Stimulated activated CD4-positive, alpha-beta T cell treated with anti-CD3 and anti-CD28 coated beads, Interleukin-12 subunit alpha, Interleukin-12 subunit beta, amount 100 ng/mL, for 48 hours (primary cell): Measurements from ENCODE around the gene PCDHGA4.
"Not testable (repeated sequence)": the region's sequence is repeated elsewhere in the genome, so short reads cannot be mapped to it uniquely, and the experiment has no call there.

Experiments used
- DNase-seq, 3 donors: peaks; one replicate each; pipeline ENCODE4 v3.0.0-alpha.2; 2020; ENCODE audit warnings: low read depth in 2 of 3, low spot score in 1 of 3

Gene PCDHGA4

DNA sequence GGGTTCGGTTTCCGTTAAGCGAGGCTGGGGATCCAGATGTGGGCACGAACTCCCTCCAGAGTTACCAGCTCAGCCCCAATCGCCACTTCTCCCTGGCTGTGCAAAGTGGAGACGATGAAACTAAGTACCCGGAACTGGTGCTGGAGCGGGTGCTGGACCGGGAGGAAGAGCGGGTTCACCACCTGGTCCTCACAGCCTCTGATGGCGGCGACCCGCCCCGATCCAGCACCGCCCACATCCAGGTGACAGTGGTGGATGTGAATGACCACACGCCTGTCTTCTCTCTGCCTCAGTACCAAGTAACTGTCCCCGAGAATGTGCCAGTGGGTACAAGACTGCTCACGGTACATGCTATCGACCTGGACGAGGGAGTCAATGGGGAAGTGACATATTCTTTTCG is 28.5 kb downstream of the PCDHGA4 start:
- DNase-seq, result no peak

DNA sequence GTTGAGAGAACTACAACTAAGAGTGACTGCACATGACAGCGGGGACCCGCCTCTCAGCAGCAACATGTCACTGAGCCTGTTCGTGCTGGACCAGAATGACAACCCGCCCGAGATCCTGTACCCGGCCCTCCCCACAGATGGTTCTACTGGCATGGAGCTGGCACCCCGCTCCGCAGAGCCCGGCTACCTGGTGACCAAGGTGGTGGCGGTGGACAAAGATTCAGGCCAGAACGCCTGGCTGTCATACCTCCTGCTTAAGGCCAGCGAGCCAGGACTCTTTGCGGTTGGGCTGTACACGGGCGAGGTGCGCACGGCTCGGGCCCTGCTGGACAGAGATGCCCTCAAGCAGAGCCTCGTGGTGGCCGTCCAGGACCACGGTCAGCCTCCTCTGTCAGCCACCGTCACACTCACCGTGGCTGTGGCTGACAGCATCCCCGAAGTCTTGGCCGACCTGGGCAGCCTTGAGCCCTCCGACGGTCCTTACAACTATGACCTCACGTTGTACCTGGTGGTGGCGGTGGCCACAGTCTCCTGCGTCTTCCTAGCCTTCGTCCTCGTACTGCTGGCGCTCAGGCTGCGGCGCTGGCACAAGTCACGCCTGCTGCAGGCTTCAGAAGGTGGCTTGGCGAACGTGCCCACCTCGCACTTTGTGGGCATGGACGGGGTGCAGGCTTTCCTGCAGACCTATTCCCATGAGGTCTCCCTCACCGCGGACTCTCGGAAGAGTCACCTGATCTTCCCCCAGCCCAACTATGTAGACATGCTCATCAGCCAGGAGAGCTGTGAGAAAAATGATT is 29.8 kb downstream of the PCDHGA4 start:
- no peak for DNase-seq

DNA sequence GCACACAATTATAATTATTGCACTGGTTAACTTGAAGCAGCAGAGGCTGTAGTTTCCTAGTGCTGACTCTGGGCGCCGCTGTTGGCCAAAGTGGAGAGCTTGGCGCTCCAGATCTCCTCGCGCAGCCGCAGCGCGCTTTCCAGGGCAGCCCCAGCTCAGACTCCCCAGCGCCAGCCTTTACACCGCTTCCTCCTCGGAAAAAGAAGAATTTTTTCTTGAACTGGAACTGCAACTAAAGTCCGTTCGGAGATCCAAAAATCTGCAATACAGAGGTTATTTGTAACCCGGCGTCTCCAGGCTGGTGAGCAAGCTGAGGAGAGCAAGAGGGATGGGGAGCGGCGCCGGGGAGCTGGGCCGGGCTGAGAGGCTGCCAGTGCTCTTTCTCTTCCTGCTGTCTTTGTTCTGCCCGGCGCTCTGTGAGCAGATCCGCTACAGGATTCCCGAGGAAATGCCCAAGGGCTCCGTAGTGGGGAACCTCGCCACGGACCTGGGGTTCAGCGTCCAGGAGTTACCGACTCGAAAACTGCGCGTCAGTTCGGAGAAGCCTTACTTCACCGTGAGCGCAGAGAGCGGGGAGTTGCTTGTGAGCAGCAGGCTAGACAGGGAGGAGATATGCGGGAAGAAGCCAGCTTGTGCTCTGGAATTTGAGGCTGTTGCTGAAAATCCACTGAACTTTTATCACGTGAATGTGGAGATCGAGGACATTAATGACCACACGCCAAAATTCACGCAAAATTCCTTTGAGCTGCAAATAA is 32.9 kb downstream of the PCDHGA4 start, which contains the start of gene PCDHGB4:
Gene PCDHGB4 (plus strand): TSS at position 142 of the 755 bp plus-strand sequence. CDS start 187 bp downstream, at position 329.
- DNase-seq, result not testable (repeated sequence)

DNA sequence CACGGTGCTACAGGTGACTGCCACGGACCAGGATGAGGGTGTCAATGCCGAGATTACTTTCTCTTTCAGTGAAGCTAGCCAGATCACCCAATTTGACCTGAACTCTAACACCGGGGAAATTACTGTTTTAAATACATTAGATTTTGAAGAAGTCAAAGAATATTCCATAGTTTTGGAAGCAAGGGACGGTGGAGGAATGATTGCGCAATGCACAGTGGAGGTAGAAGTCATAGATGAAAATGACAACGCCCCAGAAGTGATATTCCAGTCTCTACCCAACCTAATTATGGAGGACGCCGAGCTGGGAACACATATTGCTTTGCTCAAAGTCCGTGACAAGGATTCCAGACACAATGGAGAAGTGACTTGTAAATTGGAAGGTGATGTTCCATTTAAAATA is 33.8 kb downstream of the PCDHGA4 start:
- DNase-seq, result no peak

DNA sequence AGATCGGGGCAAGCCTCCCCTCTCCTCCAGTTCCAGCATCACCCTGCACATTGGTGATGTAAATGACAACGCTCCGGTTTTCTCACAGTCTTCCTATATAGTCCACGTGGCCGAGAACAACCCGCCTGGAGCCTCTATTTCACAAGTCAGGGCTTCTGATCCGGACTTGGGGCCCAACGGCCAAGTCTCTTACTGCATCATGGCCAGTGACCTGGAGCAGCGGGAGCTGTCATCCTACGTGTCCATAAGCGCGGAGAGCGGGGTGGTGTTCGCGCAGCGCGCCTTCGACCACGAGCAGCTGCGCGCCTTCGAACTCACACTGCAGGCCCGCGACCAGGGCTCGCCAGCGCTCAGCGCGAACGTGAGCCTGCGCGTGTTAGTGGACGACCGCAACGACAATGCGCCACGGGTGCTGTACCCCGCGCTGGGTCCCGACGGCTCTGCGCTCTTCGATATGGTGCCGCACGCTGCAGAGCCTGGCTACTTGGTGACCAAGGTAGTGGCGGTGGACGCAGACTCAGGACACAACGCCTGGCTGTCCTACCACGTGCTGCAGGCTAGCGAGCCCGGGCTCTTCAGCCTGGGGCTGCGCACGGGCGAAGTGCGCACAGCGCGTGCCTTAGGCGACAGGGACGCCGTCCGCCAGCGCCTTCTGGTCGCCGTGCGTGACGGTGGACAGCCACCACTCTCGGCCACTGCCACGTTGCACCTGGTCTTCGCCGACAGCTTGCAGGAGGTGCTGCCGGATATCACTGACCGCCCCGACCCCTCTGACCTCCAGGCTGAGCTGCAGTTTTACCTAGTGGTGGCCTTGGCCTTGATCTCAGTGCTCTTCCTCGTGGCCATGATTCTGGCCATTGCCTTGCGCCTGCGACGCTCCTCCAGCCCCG is 34.6 kb downstream of the PCDHGA4 start:
- no peak for DNase-seq

DNA sequence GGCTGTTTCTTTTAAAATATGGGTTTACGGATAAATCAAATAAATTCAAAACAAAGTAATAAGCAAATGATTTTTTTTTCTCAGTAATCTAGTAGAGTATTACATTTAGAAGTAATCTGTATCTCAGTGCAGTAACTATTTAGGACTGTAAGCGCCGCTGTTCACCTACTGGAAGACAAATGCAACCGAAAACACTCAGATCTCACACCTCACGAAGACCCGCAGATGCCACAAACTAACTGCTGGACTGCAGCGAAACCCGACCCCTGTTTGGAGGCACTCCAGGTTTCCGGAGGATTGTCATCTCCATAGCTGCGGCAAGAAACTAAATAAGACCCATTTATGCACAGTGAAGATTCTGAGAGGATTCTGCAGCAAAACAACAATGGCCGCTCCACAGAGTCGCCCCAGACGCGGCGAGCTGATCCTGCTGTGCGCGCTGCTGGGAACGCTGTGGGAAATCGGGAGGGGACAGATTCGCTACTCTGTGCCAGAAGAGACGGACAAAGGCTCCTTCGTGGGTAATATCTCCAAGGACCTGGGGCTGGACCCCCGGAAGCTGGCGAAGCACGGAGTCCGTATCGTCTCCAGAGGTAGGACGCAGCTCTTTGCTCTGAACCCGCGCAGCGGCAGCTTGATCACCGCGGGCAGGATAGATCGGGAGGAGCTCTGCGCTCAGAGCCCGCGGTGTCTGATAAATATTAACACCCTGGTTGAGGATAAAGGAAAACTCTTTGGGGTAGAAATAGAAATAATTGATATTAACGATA is 37.8 kb downstream of the PCDHGA4 start, which contains the start of gene PCDHGA8:
Gene PCDHGA8 (plus strand): TSS at position 205 of the 770 bp plus-strand sequence. CDS start 181 bp downstream, at position 386.
- DNase-seq, result no peak

DNA sequence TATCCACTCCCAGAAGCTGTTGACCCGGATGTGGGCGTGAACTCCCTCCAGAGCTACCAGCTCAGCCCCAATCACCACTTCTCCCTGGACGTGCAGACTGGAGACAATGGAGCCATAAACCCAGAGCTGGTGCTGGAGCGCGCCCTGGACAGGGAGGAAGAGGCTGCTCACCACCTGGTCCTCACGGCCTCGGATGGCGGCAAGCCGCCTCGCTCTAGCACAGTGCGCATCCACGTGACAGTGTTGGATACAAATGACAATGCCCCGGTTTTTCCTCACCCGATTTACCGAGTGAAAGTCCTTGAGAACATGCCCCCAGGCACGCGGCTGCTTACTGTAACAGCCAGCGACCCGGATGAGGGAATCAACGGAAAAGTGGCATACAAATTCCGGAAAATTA is 38.4 kb downstream of the PCDHGA4 start:
- DNase-seq, result no peak

DNA sequence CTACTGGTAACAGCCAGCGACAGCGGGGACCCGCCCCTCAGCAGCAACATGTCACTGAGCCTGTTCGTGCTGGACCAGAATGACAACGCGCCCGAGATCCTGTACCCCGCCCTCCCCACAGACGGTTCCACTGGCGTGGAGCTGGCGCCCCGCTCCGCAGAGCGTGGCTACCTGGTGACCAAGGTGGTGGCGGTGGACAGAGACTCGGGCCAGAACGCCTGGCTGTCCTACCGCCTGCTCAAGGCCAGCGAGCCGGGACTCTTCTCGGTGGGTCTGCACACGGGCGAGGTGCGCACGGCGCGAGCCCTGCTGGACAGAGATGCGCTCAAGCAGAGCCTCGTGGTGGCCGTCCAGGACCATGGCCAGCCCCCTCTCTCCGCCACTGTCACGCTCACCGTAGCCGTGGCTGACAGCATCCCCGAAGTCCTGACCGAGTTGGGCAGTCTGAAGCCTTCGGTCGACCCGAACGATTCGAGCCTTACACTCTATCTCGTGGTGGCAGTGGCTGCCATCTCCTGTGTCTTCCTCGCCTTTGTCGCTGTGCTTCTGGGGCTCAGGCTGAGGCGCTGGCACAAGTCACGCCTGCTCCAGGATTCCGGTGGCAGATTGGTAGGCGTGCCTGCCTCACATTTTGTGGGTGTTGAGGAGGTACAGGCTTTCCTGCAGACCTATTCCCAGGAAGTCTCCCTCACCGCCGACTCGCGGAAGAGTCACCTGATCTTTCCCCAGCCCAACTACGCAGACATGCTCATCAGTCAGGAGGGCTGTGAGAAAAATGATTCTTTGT is 39.8 kb downstream of the PCDHGA4 start:
- DNase-seq, result not testable (repeated sequence)

DNA sequence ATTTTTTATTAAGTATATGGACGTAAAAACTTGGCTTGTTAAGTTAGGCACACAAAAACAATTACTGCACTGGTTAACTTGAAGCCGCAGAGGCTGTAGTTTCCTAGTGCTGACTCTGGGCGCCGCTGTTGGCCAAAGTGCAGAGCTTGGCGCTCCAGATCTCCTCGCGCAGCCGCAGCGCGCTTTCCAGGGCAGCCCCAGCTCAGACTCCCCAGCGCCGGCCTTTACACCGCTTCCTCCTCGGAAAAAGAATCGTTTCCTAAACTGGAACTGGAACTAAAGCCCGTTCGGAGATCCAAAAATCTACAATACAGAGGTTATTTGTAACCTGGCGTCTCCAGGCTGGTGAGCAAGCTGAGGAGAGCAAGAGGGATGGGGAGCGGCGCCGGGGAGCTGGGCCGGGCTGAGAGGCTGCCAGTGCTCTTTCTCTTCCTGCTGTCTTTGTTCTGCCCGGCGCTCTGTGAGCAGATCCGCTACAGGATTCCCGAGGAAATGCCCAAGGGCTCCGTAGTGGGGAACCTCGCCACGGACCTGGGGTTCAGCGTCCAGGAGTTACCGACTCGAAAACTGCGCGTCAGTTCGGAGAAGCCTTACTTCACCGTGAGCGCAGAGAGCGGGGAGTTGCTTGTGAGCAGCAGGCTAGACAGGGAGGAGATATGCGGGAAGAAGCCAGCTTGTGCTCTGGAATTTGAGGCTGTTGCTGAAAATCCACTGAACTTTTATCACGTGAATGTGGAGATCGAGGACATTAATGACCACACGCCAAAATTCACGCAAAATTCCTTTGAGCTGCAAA is 43.1 kb downstream of the PCDHGA4 start, which contains the start of gene PCDHGB5:
Gene PCDHGB5 (plus strand): TSS at position 192 of the 796 bp plus-strand sequence. CDS start 181 bp downstream, at position 373.
- not testable (repeated sequence) for DNase-seq

DNA sequence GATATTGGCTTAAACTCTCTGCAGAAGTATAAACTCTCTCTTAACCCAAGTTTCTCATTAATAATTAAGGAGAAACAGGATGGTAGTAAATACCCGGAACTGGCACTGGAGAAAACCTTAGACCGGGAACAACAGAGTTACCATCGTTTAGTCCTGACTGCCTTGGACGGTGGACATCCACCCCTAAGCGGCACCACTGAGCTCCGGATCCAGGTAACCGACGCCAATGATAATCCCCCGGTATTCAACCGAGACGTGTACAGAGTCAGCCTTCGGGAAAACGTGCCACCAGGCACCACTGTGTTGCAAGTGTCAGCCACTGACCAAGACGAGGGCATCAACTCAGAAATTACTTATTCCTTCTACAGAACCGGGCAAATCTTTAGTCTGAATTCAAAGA is 43.8 kb downstream of the PCDHGA4 start:
- DNase-seq, result no peak

DNA sequence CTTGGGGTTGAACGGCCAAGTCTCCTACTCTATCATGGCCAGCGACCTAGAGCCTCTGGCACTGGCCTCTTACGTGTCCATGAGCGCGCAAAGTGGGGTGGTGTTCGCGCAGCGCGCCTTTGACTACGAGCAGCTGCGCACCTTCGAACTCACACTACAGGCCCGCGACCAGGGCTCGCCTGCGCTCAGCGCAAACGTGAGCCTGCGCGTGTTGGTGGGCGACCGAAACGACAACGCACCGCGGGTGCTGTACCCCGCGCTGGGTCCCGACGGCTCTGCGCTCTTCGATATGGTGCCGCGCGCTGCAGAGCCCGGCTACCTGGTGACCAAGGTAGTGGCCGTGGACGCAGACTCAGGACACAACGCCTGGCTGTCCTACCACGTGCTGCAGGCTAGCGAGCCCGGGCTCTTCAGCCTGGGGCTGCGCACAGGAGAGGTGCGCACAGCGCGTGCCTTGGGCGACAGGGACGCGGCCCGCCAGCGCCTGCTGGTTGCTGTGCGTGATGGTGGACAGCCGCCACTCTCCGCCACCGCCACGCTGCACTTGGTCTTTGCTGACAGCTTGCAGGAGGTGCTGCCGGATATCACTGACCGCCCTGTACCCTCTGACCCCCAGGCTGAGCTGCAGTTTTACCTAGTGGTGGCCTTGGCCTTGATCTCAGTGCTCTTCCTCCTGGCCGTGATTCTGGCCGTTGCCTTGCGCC is 44.9 kb downstream of the PCDHGA4 start:
- no peak for DNase-seq

DNA sequence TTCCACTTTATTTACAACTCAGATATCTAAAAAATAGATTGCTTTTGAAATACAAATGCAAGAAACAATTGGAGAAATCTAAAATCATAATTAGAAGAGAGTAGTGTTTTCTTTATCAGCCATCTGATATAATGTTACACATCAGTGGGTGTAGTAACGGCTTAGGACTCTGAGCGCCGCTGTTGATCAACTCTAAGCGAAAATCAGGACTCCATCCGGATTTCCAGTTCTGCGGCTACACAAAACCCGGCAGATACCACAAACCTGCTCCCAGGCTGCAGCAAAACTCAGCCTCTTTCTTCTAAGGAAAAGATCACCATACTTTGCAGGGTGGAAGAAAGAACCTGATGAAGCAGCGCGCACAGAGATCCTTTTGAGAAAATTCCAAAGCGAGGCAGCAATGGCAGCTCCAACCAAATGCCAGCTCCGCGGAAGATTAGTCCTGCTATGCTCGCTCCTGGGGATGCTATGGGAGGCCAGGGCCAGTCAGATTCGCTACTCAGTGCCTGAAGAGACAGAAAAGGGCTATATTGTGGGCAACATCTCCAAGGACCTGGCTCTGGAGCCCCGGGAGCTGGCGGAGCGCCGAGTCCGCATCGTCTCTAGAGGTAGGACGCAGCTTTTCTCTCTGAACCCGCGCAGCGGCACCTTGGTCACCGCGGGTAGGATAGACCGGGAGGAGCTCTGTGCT is 47.9 kb downstream of the PCDHGA4 start, which contains the start of gene PCDHGA9:
Gene PCDHGA9 (plus strand): TSS at position 226 of the 691 bp plus-strand sequence. CDS start 175 bp downstream, at position 401.
- no peak for DNase-seq

DNA sequence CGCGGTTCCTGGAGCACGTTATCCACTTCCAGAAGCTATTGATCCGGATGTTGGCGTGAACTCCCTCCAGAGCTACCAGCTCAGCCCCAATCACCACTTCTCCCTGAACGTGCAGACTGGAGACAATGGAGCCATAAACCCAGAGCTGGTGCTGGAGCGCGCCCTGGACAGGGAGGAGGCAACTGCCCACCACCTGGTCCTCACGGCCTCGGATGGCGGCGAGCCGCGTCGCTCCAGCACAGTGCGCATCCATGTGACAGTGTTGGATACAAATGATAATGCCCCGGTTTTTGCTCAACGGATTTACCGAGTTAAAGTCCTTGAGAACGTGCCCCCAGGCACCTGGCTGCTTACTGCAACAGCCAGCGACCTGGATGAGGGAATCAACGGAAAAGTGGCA is 48.6 kb downstream of the PCDHGA4 start:
- no peak for DNase-seq
